Hematopoietic multipotent progenitor cell treated with erythropoietin and hydrocortisone succinate and interleukin-3 and kit ligand, for 8 days (in vitro differentiated cells): Measurements from ENCODE around the gene USP21.

Experiments used
- DNase-seq: peaks from one replicate; pipeline ENCODE4 v3.0.0-alpha.2; 2015

The USP21 gene

GRCh38 chr1:161172776-161173376 is 13.6 kb downstream of the USP21 start:
- DNase-seq, result no peak

GRCh38 chr1:161173711-161174110 is 14.4 kb downstream of the USP21 start:
- DNase-seq, result no peak

GRCh38 chr1:161174911-161175310 is 15.6 kb downstream of the USP21 start:
- DNase-seq, result no peak

GRCh38 chr1:161175771-161176453 is 16.6 kb downstream of the USP21 start:
- DNase-seq, result no peak

GRCh38 chr1:161176468-161177111 is 17.3 kb downstream of the USP21 start:
- DNase-seq, result no peak

- DNase-seq, result peak; percentile 90
These were observed 18.0 kb downstream of the USP21 start, which contains the start of gene B4GALT3 for GRCh38 chr1:161177112-161177935. TSS of gene B4GALT3 (minus strand) at chr1:161177507. CDS start at chr1:161176060, 1,447 bp downstream.

- DNase-seq, result no peak
These were observed 18.6 kb downstream of the USP21 start for GRCh38 chr1:161177936-161178244.

- DNase-seq, result no peak
These were observed 20.4 kb downstream of the USP21 start for GRCh38 chr1:161179698-161180097.

- peak; percentile 45 for DNase-seq
These were observed 21.3 kb downstream of the USP21 start for GRCh38 chr1:161180639-161181038.

GRCh38 chr1:161182214-161182613 is 22.9 kb downstream of the USP21 start:
- DNase-seq, result peak; percentile 43

- DNase-seq, result peak; percentile 83
These were observed 26.0 kb downstream of the USP21 start for GRCh38 chr1:161185282-161185682.

- no peak for DNase-seq
These were observed 26.5 kb downstream of the USP21 start for GRCh38 chr1:161185732-161186311.

GRCh38 chr1:161187311-161187710 is 28.0 kb downstream of the USP21 start:
- DNase-seq, result no peak

- DNase-seq, result no peak
These were observed 29.1 kb downstream of the USP21 start for GRCh38 chr1:161188381-161188780.

- DNase-seq, result no peak
These were observed 29.7 kb downstream of the USP21 start for GRCh38 chr1:161189036-161189435.

- DNase-seq, result no peak
These were observed 31.7 kb downstream of the USP21 start for GRCh38 chr1:161190962-161191521.

- DNase-seq, result no peak
These were observed 32.7 kb downstream of the USP21 start for GRCh38 chr1:161191971-161192370.

- DNase-seq, result peak; percentile 86
These were observed 33.5 kb downstream of the USP21 start for GRCh38 chr1:161192476-161193465.

- DNase-seq, result no peak
These were observed 34.4 kb downstream of the USP21 start for GRCh38 chr1:161193561-161194235.

GRCh38 chr1:161195171-161195570 is 35.9 kb downstream of the USP21 start:
- no peak for DNase-seq

GRCh38 chr1:161196111-161196510 is 36.8 kb downstream of the USP21 start:
- DNase-seq, result no peak
